ENCODE results near the gene KIF3A.

GRCh38 chr5:132677191-132677590, 60.2 kb downstream of the KIF3A start:
- TF ChIP-seq CTCF (IDR thresholded peaks at IDR 0.05; ENCODE audit: low read depth, low read length, poor library complexity, severe bottlenecking), result no peak
- TF ChIP-seq EZH2phosphoT487 (IDR thresholded peaks at IDR 0.05; ENCODE audit: borderline replicate concordance, low read length), result no peak
